G401.6 (cell line): ENCODE results near the gene RPGRIP1L.
A peak's percentile ranks its signal among the peaks of the same experiment; 100 is the strongest.

Experiments used
- FAIRE-seq: peaks from 2 replicates; lab custom pipeline; 2012; peaks lifted over from hg19 to GRCh38; lab: Jason Lieb, UNC

Gene RPGRIP1L

GRCh38 chr16:53599548-53599947 is 104.1 kb downstream of the RPGRIP1L start:
- FAIRE-seq: no peak

GRCh38 chr16:53598511-53599275 is 105.0 kb downstream of the RPGRIP1L start:
- no peak for FAIRE-seq

GRCh38 chr16:53597776-53598175 is 105.9 kb downstream of the RPGRIP1L start:
- no peak for FAIRE-seq

GRCh38 chr16:53588081-53588648 is 115.5 kb downstream of the RPGRIP1L start:
- FAIRE-seq: no peak

GRCh38 chr16:53583401-53583800 is 120.3 kb downstream of the RPGRIP1L start:
- no peak for FAIRE-seq

- FAIRE-seq: no peak
Observed at GRCh38 chr16:53581784-53582183, 121.9 kb downstream of the RPGRIP1L start.

GRCh38 chr16:53580038-53580802 is 123.4 kb downstream of the RPGRIP1L start:
- FAIRE-seq: no peak

- no peak for FAIRE-seq
Observed at GRCh38 chr16:53576904-53577303, 126.8 kb downstream of the RPGRIP1L start.

- FAIRE-seq: no peak
Observed at GRCh38 chr16:53576210-53576609, 127.4 kb downstream of the RPGRIP1L start.

- FAIRE-seq: no peak
Observed at GRCh38 chr16:53571763-53572162, 131.9 kb downstream of the RPGRIP1L start.

- FAIRE-seq: no peak
Observed at GRCh38 chr16:53566552-53567245, 137.0 kb downstream of the RPGRIP1L start.

- no peak for FAIRE-seq
Observed at GRCh38 chr16:53565296-53565863, 138.3 kb downstream of the RPGRIP1L start.

- no peak for FAIRE-seq
Observed at GRCh38 chr16:53563426-53563825, 140.2 kb downstream of the RPGRIP1L start.

GRCh38 chr16:53561101-53561888 is 142.4 kb downstream of the RPGRIP1L start:
- no peak for FAIRE-seq

GRCh38 chr16:53559270-53559951 is 144.2 kb downstream of the RPGRIP1L start:
- no peak for FAIRE-seq

- FAIRE-seq: no peak
Observed at GRCh38 chr16:53558710-53559109, 144.9 kb downstream of the RPGRIP1L start.

- no peak for FAIRE-seq
Observed at GRCh38 chr16:53556521-53556920, 147.1 kb downstream of the RPGRIP1L start.

GRCh38 chr16:53549970-53550690 is 153.5 kb downstream of the RPGRIP1L start:
- FAIRE-seq: peak; percentile 76
